Gastrocnemius medialis (tissue), 4 donors: ENCODE data around the gene CSH2.
"Not testable (repeated sequence)": the region's sequence is repeated elsewhere in the genome, so short reads cannot be mapped to it uniquely, and the experiment has no call there.

ENCODE experiments used
- POLR2A ChIP-seq, 2 donors: fragments of 450-650 bp; IDR thresholded peaks; one replicate each; pipeline ENCODE4 v1.6.1; 2017; ENCODE audit warnings: antibody characterized with exemption in 2 of 2, mild to moderate bottlenecking in 2 of 2, moderate library complexity in 2 of 2
- TF ChIP-seq, protein P1 (sequence below), 5 experiments: fragments of 450-650 bp in 3 of 5; fragments of 200-600 bp in 2 of 5; sonication (generic) in 2 of 5; IDR thresholded peaks in 4 of 5; conservative IDR thresholded peaks in 1 of 5; 1 replicate in 4 of 5; 2 replicates in 1 of 5; pipeline ENCODE4 v1.5.1; 2016 to 2019; ENCODE audit warnings: antibody characterized with exemption in 5 of 5, mild to moderate bottlenecking in 3 of 5, moderate library complexity in 3 of 5

DNA sequence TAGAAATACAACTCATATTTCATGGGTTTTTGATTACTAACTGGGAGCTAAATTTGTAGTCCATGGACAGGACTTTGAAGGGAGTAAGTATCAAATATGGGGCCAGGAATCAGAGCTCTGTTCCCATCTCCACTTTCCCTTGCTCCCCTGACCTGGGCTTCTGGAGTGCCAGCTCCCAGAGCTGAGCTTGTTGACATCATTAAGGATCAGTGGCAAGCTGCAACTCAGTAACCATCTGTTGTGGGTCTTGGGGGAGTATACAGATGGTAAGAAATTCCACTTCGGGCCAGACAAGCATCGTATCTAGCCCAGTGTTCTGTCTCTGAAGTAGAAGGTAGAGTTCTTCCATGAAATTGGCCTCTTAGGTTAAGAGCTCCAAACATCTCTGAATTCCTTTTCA is 28.5 kb upstream of the CSH2 start:
- TF ChIP-seq, protein P1, sequence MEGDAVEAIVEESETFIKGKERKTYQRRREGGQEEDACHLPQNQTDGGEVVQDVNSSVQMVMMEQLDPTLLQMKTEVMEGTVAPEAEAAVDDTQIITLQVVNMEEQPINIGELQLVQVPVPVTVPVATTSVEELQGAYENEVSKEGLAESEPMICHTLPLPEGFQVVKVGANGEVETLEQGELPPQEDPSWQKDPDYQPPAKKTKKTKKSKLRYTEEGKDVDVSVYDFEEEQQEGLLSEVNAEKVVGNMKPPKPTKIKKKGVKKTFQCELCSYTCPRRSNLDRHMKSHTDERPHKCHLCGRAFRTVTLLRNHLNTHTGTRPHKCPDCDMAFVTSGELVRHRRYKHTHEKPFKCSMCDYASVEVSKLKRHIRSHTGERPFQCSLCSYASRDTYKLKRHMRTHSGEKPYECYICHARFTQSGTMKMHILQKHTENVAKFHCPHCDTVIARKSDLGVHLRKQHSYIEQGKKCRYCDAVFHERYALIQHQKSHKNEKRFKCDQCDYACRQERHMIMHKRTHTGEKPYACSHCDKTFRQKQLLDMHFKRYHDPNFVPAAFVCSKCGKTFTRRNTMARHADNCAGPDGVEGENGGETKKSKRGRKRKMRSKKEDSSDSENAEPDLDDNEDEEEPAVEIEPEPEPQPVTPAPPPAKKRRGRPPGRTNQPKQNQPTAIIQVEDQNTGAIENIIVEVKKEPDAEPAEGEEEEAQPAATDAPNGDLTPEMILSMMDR (IDR thresholded peaks at IDR 0.05 in 4 of 5, conservative IDR thresholded peaks at IDR 0.05 in 1 of 5): not testable (repeated sequence)
- not testable (repeated sequence) for TF ChIP-seq POLR2A (IDR thresholded peaks at IDR 0.05)
